Smooth muscle cell (in vitro differentiated cells): ENCODE data around the gene ZBED2. TPM values are rescaled to one million over a fixed set of nuclear protein-coding genes. Genes with fewer than 3 reads are reported as not detected.
A peak's percentile ranks its signal among the peaks of the same experiment; 100 is the strongest.

Experiments
- DNase-seq: peaks from one replicate; lab custom pipeline; 2025; ENCODE audit not compliant: unreplicated experiment; lab: John Stamatoyannopoulos, UW
- H2AFZ ChIP-seq: fragments of 200-600 bp; sonication (generic); 2 replicates; pipeline ENCODE4 v1.6.0; 2016; ENCODE audit warnings: antibody characterized with exemption, low read depth, mild to moderate bottlenecking
- H3F3A ChIP-seq: fragments of 200-600 bp; sonication (generic); 2 replicates; pipeline ENCODE4 v1.6.0; 2017; ENCODE audit warnings: antibody characterized with exemption, low read depth
- H3K27ac ChIP-seq: fragments of 200-600 bp; sonication (generic); 2 replicates; pipeline ENCODE4 v1.5.1; 2016; ENCODE audit warnings: low read depth, mild to moderate bottlenecking
- H3K27me3 ChIP-seq: fragments of 200-600 bp; sonication (generic); 2 replicates; pipeline ENCODE4 v1.6.1; 2016; ENCODE audit warnings: low read depth, mild to moderate bottlenecking
- H3K36me3 ChIP-seq: fragments of 200-600 bp; sonication (generic); 2 replicates; pipeline ENCODE4 v1.5.1; 2016; ENCODE audit warnings: low read depth
- H3K4me1 ChIP-seq: fragments of 200-600 bp; sonication (generic); 2 replicates; pipeline ENCODE4 v1.5.1; 2016; ENCODE audit warnings: low read depth
- H3K4me2 ChIP-seq: fragments of 200-600 bp; sonication (generic); 2 replicates; pipeline ENCODE4 v1.6.0; 2016; ENCODE audit warnings: mild to moderate bottlenecking
- H3K4me3 ChIP-seq: fragments of 200-600 bp; sonication (generic); 2 replicates; pipeline ENCODE4 v1.5.1; 2016; ENCODE audit warnings: mild to moderate bottlenecking
- H3K79me2 ChIP-seq: fragments of 200-600 bp; sonication (generic); 2 replicates; pipeline ENCODE4 v1.6.0; 2016; ENCODE audit warnings: low read depth, mild to moderate bottlenecking
- H3K9ac ChIP-seq: fragments of 200-600 bp; sonication (generic); 2 replicates; pipeline ENCODE4 v1.6.0; 2016; ENCODE audit warnings: low read depth
- H3K9me3 ChIP-seq: fragments of 200-600 bp; sonication (generic); replicated peaks from 2 replicates; pipeline ENCODE4 v1.5.1; 2016; ENCODE audit warnings: low read depth
- H4K20me1 ChIP-seq: fragments of 200-600 bp; sonication (generic); 2 replicates; pipeline ENCODE4 v1.6.0; 2016; ENCODE audit warnings: low read depth
- WGBS: methylation state at CpG from one replicate; pipeline ENCODE4 v1.1.7; 2016; ENCODE audit warnings: low lambda C conversion rate; 5-methylcytosine and 5-hydroxymethylcytosine counted together
- polyA plus RNA-seq: library from polyadenylated mRNA; unstranded; fragments of >200 nt; fragmentation: Nextera tagmentation; extraction: Ambion mirVana; gene quantifications from 2 replicates; pipeline ENCODE4 v1.2.1, GENCODE V29; 2016
- total RNA-seq: library from RNA; depleted of rRNA; stranded (reverse); fragments of >200 nt; gene quantifications from 2 replicates; pipeline ENCODE4 v1.2.3, GENCODE V29; 2014
- TF ChIP-seq, protein P1 (sequence below): fragments of 200-600 bp; sonication (generic); IDR thresholded peaks from 2 replicates; pipeline ENCODE4 v1.5.1; 2017; ENCODE audit warnings: borderline replicate concordance, mild to moderate bottlenecking, antibody characterized with exemption; ENCODE audit not compliant: insufficient read depth, poor library complexity, severe bottlenecking

ZBED2 gene
- total and polyA plus RNA-seq, 2 experiments from 2014 or later: 2.4 to 9.2 TPM

DNA sequence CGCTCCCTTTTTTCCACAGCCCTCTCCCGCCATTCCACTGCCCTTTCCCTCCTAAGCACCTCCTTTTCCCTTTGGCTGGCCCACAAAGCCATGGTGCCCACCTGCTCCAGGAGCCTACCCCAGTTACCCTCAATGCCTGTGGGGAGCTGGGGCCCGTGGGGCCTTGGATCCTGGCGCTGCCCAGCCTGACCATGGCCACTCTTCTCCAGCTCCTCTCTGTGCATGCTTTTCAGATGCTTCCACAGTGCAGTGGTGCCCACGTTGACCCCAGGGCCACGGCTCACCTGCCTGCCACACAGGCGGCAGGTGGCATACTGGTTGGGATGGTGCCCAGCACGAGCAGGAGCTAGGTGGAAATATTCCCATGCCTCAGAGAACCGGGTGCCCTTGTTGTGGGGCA lies 1.5 kb downstream of the ZBED2 start:
- no peaks in the 10 kb centered on the region for H3K9me3 ChIP-seq
- no peaks in the 10 kb centered on the region for H3K79me2 ChIP-seq
- H2AFZ ChIP-seq: no peak overlapping the region
- DNase-seq: no peak
- H3K9ac ChIP-seq: no peak overlapping the region
- TF ChIP-seq, protein P1, sequence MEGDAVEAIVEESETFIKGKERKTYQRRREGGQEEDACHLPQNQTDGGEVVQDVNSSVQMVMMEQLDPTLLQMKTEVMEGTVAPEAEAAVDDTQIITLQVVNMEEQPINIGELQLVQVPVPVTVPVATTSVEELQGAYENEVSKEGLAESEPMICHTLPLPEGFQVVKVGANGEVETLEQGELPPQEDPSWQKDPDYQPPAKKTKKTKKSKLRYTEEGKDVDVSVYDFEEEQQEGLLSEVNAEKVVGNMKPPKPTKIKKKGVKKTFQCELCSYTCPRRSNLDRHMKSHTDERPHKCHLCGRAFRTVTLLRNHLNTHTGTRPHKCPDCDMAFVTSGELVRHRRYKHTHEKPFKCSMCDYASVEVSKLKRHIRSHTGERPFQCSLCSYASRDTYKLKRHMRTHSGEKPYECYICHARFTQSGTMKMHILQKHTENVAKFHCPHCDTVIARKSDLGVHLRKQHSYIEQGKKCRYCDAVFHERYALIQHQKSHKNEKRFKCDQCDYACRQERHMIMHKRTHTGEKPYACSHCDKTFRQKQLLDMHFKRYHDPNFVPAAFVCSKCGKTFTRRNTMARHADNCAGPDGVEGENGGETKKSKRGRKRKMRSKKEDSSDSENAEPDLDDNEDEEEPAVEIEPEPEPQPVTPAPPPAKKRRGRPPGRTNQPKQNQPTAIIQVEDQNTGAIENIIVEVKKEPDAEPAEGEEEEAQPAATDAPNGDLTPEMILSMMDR: no peak
- H3K27me3 ChIP-seq: no peaks in the 10 kb centered on the region
- no peak overlapping the region for H3K4me3 ChIP-seq
- peaks cover 3% of the 10 kb centered on the region for H3F3A ChIP-seq
- H4K20me1 ChIP-seq: no peaks in the 10 kb centered on the region
- WGBS: 96% methylated on average over 9 of the region's 9 CpGs
- H3K4me2 ChIP-seq: peak overlapping the region; percentile 58
- H3K36me3 ChIP-seq: no peaks in the 10 kb centered on the region
- no peaks in the 10 kb centered on the region for H3K4me1 ChIP-seq
- H3K27ac ChIP-seq: peak overlapping the region; percentile 58

DNA sequence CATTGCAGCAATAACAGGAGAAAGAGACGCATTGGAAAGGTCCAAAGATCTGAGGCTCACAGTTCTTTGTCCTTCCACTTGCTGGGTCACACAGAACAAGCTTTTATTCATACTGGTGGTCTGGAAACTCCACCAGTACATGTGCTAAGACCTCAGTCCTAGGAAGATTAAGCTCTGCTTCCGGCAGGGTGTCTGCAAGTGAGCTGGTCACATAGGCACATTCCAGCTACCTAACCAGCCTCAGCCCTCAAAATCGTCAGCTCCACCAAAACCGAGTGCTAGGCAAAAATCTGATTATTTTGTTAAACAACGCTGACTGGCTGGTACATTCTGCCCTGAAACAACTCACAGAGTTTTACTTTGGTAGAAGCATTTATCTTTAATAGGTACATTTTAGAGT lies 2.2 kb downstream of the ZBED2 start:
- Histone ChIP-seq H3K4me3 (no peak overlapping the region), H3K4me1 (no peaks in the 10 kb centered on the region), H4K20me1 (no peaks in the 10 kb centered on the region), H2AFZ (no peak overlapping the region), H3K9me3 (no peaks in the 10 kb centered on the region), H3K9ac (no peak overlapping the region), H3K27ac (peak overlapping the region; percentile 58), H3K4me2 (peak overlapping the region; percentile 58), H3K27me3 (no peaks in the 10 kb centered on the region), H3F3A (peaks cover 3% of the 10 kb centered on the region), H3K36me3 (no peaks in the 10 kb centered on the region), H3K79me2 (no peaks in the 10 kb centered on the region)
- TF ChIP-seq, protein P1: no peak
- no peak for DNase-seq
- WGBS: 34% methylated on average over 5 of the region's 5 CpGs

DNA sequence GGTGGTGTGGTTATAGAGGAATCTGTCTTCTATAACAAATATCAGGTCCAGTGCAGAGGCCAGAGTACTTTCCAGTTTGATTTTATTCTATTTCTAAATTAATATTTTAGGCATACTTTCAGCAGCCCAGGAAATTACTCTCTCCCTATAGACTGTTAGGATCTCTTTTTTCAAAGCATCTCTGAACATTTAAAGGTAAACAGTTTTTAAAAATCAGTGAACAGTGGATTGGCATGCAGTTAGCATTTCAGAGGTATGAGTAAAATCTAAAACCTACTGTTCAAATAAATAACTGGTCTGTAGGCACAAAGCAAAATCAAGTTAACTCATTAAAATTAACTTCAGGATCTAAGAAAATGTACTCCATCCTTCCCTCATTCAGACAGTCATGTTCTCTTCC lies 3.0 kb downstream of the ZBED2 start:
- H3K4me1 ChIP-seq: no peaks in the 10 kb centered on the region
- H3K9me3 ChIP-seq: no peaks in the 10 kb centered on the region
- H3K4me2 ChIP-seq: peak overlapping the region; percentile 58
- H2AFZ ChIP-seq: peak overlapping the region; percentile 20
- no peak overlapping the region for H3K9ac ChIP-seq
- H3K27me3 ChIP-seq: no peaks in the 10 kb centered on the region
- H3K27ac ChIP-seq: peak overlapping the region; percentile 58
- H3K36me3 ChIP-seq: no peaks in the 10 kb centered on the region
- DNase-seq: no peak
- H3K79me2 ChIP-seq: no peaks in the 10 kb centered on the region
- TF ChIP-seq, protein P1: no peak
- H3K4me3 ChIP-seq: no peak overlapping the region
- H4K20me1 ChIP-seq: no peaks in the 10 kb centered on the region
- peaks cover 3% of the 10 kb centered on the region for H3F3A ChIP-seq

DNA sequence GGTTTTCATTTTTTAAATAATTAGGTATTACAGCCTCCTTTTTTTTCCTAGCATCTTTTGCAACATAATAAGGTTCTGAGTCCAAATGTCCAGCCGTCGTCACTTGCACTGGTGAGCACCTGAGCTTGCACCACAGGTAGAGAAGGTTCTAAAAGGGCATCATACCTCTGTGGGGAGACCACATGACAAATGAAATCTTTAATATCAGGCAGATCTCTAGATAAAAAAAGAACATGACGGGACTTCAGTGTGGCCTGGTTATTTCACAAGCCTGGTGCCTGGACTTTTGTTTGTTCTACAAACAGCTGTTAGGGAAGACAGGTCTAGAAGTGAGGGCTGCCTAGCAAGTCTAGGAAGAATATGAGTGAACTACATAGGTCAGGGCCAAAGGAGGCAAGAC lies 3.6 kb downstream of the ZBED2 start:
- TF ChIP-seq, protein P1: no peak
- H3K9me3 ChIP-seq: no peaks in the 10 kb centered on the region
- no peaks in the 10 kb centered on the region for H3K36me3 ChIP-seq
- peak overlapping the region; percentile 20 for H2AFZ ChIP-seq
- DNase-seq: no peak
- no peaks in the 10 kb centered on the region for H3K79me2 ChIP-seq
- H3K4me2 ChIP-seq: peak overlapping the region; percentile 58
- H3K4me1 ChIP-seq: no peaks in the 10 kb centered on the region
- H3F3A ChIP-seq: peaks cover 3% of the 10 kb centered on the region
- peak overlapping the region; percentile 58 for H3K27ac ChIP-seq
- H3K27me3 ChIP-seq: no peaks in the 10 kb centered on the region
- H4K20me1 ChIP-seq: no peaks in the 10 kb centered on the region
- 83% methylated on average over 3 of the region's 3 CpGs for WGBS
- H3K9ac ChIP-seq: no peak overlapping the region
- H3K4me3 ChIP-seq: no peak overlapping the region
